Parathyroid adenoma (tissue), 2 donors: Measurements from ENCODE around the gene PGS1.
A peak's percentile ranks its signal among the peaks of the same experiment; 100 is the strongest.

Source experiments
- H2AFZ ChIP-seq: fragments of 300-600 bp; sonication (generic); one replicate; pipeline ENCODE4 v1.7.0; 2017; ENCODE audit warnings: antibody characterized with exemption, mild to moderate bottlenecking
- H3K27ac ChIP-seq: fragments of 300-600 bp; sonication (generic); one replicate; pipeline ENCODE4 v1.7.0; 2017
- H3K27me3 ChIP-seq: fragments of 300-600 bp; sonication (generic); one replicate; pipeline ENCODE4 v1.7.0; 2017; ENCODE audit warnings: low read length; ENCODE audit not compliant: control insufficient read depth, insufficient read depth
- H3K36me3 ChIP-seq: fragments of 300-600 bp; sonication (generic); one replicate; pipeline ENCODE4 v1.7.0; 2017; ENCODE audit warnings: low read length; ENCODE audit not compliant: control insufficient read depth, insufficient read depth
- H3K4me1 ChIP-seq: fragments of 300-600 bp; sonication (generic); one replicate; pipeline ENCODE4 v1.7.0; 2017; ENCODE audit warnings: control low read depth
- H3K4me2 ChIP-seq: fragments of 300-600 bp; sonication (generic); one replicate; pipeline ENCODE4 v1.7.0; 2017; ENCODE audit warnings: low read length
- H3K4me3 ChIP-seq: fragments of 300-600 bp; sonication (generic); one replicate; pipeline ENCODE4 v1.7.0; 2017; ENCODE audit warnings: low read depth, low read length
- H3K79me2 ChIP-seq: fragments of 300-600 bp; sonication (generic); one replicate; pipeline ENCODE4 v1.7.0; 2017; ENCODE audit warnings: control low read depth
- H3K9ac ChIP-seq: fragments of 300-600 bp; sonication (generic); one replicate; pipeline ENCODE4 v1.7.0; 2017; ENCODE audit warnings: mild to moderate bottlenecking
- H3K9me3 ChIP-seq: fragments of 300-600 bp; sonication (generic); one replicate; pipeline ENCODE4 v1.7.0; 2017; ENCODE audit warnings: low read length; ENCODE audit not compliant: control insufficient read depth
- CTCF ChIP-seq: fragments of 300-600 bp; sonication (generic); IDR thresholded peaks from one replicate; pipeline ENCODE4 v1.7.0; 2017; ENCODE audit warnings: antibody characterized with exemption, mild to moderate bottlenecking
- donor health status: primary hyperparathyroidism.

PGS1 gene

GRCh38 chr17:78377858-78378224 is 608 bp upstream of the PGS1 start:
- no peak overlapping the region for H3K9ac ChIP-seq
- peak overlapping the region; percentile 94 for H3K4me2 ChIP-seq
- H3K36me3 ChIP-seq: no peaks in the 10 kb centered on the region
- peaks cover 6% of the 10 kb centered on the region for H3K4me1 ChIP-seq
- H2AFZ ChIP-seq: peak overlapping the region; percentile 86
- H3K27me3 ChIP-seq: no peaks in the 10 kb centered on the region
- TF ChIP-seq CTCF: no peak
- H3K27ac ChIP-seq: peak overlapping the region; percentile 68
- H3K4me3 ChIP-seq: peak overlapping the region; percentile 79
- peaks cover 37% of the 10 kb centered on the region for H3K79me2 ChIP-seq
- no peaks in the 10 kb centered on the region for H3K9me3 ChIP-seq

- H3K27me3 ChIP-seq: no peaks in the 10 kb centered on the region
- peaks cover 6% of the 10 kb centered on the region for H3K4me1 ChIP-seq
- peak overlapping the region; percentile 89 for H3K9ac ChIP-seq
- peak overlapping the region; percentile 79 for H3K4me3 ChIP-seq
- H3K9me3 ChIP-seq: no peaks in the 10 kb centered on the region
- peaks cover 39% of the 10 kb centered on the region for H3K79me2 ChIP-seq
- H3K36me3 ChIP-seq: no peaks in the 10 kb centered on the region
- H2AFZ ChIP-seq: peak overlapping the region; percentile 86
- H3K4me2 ChIP-seq: peak overlapping the region; percentile 94
- H3K27ac ChIP-seq: peak overlapping the region; percentile 68
- TF ChIP-seq CTCF: no peak
Observed at GRCh38 chr17:78379131-78379491, 662 bp downstream of the PGS1 start.

GRCh38 chr17:78380370-78380769 is 1.9 kb downstream of the PGS1 start:
- no peak overlapping the region for H3K9ac ChIP-seq
- H3K4me2 ChIP-seq: no peak overlapping the region
- no peak overlapping the region for H3K4me3 ChIP-seq
- no peak overlapping the region for H2AFZ ChIP-seq
- H3K9me3 ChIP-seq: no peaks in the 10 kb centered on the region
- no peak overlapping the region for H3K27ac ChIP-seq
- no peaks in the 10 kb centered on the region for H3K36me3 ChIP-seq
- H3K27me3 ChIP-seq: no peaks in the 10 kb centered on the region
- peaks cover 2% of the 10 kb centered on the region for H3K4me1 ChIP-seq
- TF ChIP-seq CTCF: no peak
- peaks cover 39% of the 10 kb centered on the region for H3K79me2 ChIP-seq

- Histone ChIP-seq H3K4me2 (no peak overlapping the region), H3K9me3 (no peaks in the 10 kb centered on the region), H3K27me3 (no peaks in the 10 kb centered on the region), H3K27ac (peak overlapping the region; percentile 2), H3K9ac (no peak overlapping the region), H3K4me1 (peaks cover 13% of the 10 kb centered on the region), H3K79me2 (peaks cover 46% of the 10 kb centered on the region), H3K4me3 (no peak overlapping the region), H2AFZ (no peak overlapping the region), H3K36me3 (no peaks in the 10 kb centered on the region)
- no peak for TF ChIP-seq CTCF
Observed at GRCh38 chr17:78381601-78382232, 3.3 kb downstream of the PGS1 start.
